HepG2 (cell line): Measurements from ENCODE around the gene OS9. TPM values are rescaled to one million over a fixed set of nuclear protein-coding genes. Genes with fewer than 3 reads are reported as not detected.

ENCODE experiments used
- ARNTL ChIP-seq: sonication (generic); formaldehyde crosslinking; IDR thresholded peaks from 2 replicates; pipeline ENCODE4 v1.4.0; 2020; ENCODE audit warnings: mild to moderate bottlenecking, missing genetic modification reagents
- KLF6 ChIP-seq: IDR thresholded peaks from 2 replicates; pipeline ENCODE4 v1.8.0; 2016; ENCODE audit warnings: missing biosample characterization, missing genetic modification reagents
- MYC ChIP-seq: sonication (generic); formaldehyde crosslinking; IDR thresholded peaks from 2 replicates; pipeline ENCODE4 v1.9.0; 2021; ENCODE audit warnings: missing genetic modification reagents, borderline replicate concordance
- YY1 ChIP-seq: IDR thresholded peaks from 2 replicates; pipeline ENCODE4 v1.6.1; 2011; ENCODE audit warnings: low read length, low read depth, moderate library complexity, mild to moderate bottlenecking; ENCODE audit not compliant: insufficient read depth, insufficient replicate concordance
- ZNF629 ChIP-seq: sonication (generic); formaldehyde crosslinking; conservative IDR thresholded peaks from 2 replicates; pipeline ENCODE4 v1.5.0; 2020; ENCODE audit warnings: missing genetic modification reagents
- ZNF841 ChIP-seq: sonication (generic); formaldehyde crosslinking; IDR thresholded peaks from 2 replicates; pipeline ENCODE4 v1.8.1; 2023; ENCODE audit warnings: missing genetic modification reagents, borderline replicate concordance
- ZZZ3 ChIP-seq: sonication (generic); formaldehyde crosslinking; IDR thresholded peaks from 2 replicates; pipeline ENCODE4 v1.4.0; 2020; ENCODE audit warnings: missing genetic modification reagents, mild to moderate bottlenecking, borderline replicate concordance
- polyA plus RNA-seq, 8 experiments: library from polyadenylated mRNA; depleted of rRNA in 3 of 8; stranded (reverse) in 7 of 8; unstranded in 1 of 8; fragments of >200 nt; fragmentation: Illumina TruSeq in 4 of 8; extraction: Trizol in 4 of 8; gene quantifications; 2 replicates each; pipeline versions ENCODE4 v1.2.1 to v1.2.3, GENCODE V29; 2011 to 2016; ENCODE audit warnings: low read depth in 4 of 8, missing spikeins in 1 of 8, mixed read lengths in 1 of 8; ENCODE audit not compliant: insufficient read depth in 1 of 8
- total RNA-seq, 5 experiments: library from RNA; depleted of rRNA; stranded (reverse); fragments of >200 nt; fragmentation: Illumina TruSeq; extraction: Trizol; gene quantifications; 2 replicates each; pipeline ENCODE4 v1.2.3, GENCODE V29; 2016; ENCODE audit warnings: low read depth in 1 of 5
- TF ChIP-seq, protein P1 (sequence below), 2 experiments: fragments of 450-650 bp in 1 of 2; sonication (generic) in 1 of 2; formaldehyde crosslinking in 1 of 2; IDR thresholded peaks; 2 replicates each; pipeline versions ENCODE4 v1.6.1 to v1.8.0; 2016 to 2022; ENCODE audit warnings: antibody characterized with exemption in 1 of 2, mild to moderate bottlenecking in 1 of 2, missing genetic modification reagents in 1 of 2

OS9 gene
- total and polyA plus RNA-seq, 2 of the 13 experiments (the other 11 are each of a cell fraction or from before 2014, with no cell fraction given) = 156 to 206 TPM

DNA sequence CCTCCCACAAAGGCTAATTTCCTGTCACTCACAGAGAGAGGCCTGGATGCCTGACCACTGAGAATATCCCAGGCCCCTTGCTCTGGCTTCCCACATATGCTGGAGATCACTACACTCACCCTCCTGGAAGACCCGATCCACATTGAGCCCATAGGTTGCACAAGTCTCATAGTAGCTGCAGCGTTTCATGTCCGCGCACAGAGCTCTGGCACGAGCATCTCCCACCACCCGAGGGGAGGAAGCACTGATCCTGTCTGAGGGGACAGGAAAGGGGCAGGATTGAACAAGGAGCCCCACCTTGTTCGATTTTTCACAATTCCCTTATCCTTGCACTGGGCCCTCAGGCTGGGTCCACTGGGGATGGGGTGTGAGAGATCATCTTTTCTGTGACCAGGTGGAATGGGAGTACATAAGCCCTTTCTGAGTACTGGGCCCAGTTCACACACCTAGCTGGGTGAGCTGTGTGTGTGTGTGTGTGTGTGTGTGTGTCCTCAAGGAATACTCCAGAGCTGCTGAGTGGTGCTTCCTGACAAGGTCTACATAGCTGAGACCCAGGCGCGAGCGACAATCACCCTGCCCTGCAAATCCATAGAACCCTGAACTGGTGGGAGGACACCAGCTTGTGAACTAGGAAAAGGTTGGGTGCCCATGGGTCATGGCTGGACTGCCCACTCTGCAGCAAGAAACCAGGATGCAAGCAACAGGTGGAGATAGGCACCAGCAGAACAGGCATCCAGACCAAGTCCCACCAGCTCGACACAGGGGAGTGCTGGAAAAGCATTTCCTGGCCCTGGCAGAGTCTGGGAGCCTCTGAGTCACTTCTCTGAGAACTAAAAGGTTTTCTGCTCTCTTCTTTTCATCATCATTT, 39.0 kb downstream of the OS9 start (continued):
- TF ChIP-seq, protein P1, sequence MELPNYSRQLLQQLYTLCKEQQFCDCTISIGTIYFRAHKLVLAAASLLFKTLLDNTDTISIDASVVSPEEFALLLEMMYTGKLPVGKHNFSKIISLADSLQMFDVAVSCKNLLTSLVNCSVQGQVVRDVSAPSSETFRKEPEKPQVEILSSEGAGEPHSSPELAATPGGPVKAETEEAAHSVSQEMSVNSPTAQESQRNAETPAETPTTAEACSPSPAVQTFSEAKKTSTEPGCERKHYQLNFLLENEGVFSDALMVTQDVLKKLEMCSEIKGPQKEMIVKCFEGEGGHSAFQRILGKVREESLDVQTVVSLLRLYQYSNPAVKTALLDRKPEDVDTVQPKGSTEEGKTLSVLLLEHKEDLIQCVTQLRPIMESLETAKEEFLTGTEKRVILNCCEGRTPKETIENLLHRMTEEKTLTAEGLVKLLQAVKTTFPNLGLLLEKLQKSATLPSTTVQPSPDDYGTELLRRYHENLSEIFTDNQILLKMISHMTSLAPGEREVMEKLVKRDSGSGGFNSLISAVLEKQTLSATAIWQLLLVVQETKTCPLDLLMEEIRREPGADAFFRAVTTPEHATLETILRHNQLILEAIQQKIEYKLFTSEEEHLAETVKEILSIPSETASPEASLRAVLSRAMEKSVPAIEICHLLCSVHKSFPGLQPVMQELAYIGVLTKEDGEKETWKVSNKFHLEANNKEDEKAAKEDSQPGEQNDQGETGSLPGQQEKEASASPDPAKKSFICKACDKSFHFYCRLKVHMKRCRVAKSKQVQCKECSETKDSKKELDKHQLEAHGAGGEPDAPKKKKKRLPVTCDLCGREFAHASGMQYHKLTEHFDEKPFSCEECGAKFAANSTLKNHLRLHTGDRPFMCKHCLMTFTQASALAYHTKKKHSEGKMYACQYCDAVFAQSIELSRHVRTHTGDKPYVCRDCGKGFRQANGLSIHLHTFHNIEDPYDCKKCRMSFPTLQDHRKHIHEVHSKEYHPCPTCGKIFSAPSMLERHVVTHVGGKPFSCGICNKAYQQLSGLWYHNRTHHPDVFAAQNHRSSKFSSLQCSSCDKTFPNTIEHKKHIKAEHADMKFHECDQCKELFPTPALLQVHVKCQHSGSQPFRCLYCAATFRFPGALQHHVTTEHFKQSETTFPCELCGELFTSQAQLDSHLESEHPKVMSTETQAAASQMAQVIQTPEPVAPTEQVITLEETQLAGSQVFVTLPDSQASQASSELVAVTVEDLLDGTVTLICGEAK (IDR thresholded peaks at IDR 0.05) = no peak
- TF ChIP-seq, protein P1 (CRISPR knock-in tag; IDR thresholded peaks at IDR 0.05) = no peak
- no peak for TF ChIP-seq YY1
- no peak for TF ChIP-seq KLF6 (CRISPR knock-in tag)
- TF ChIP-seq ARNTL (CRISPR knock-in tag) = no peak
- no peak for TF ChIP-seq ZNF841 (CRISPR knock-in tag)
- no peak for TF ChIP-seq MYC (CRISPR knock-in tag)
- TF ChIP-seq ZZZ3 (CRISPR knock-in tag) = no peak
- no peak for TF ChIP-seq ZNF629
